Sigmoid colon (tissue), 4 donors: Measurements from ENCODE around the gene DIPK1C.

Source experiments
- CTCF ChIP-seq, 4 experiments: fragments of 450-650 bp in 3 of 4; fragments of 200-600 bp in 1 of 4; IDR thresholded peaks; one replicate each; pipeline ENCODE4 v1.5.1; 2016 to 2019; ENCODE audit warnings: antibody characterized with exemption in 4 of 4, mild to moderate bottlenecking in 3 of 4, moderate library complexity in 2 of 4
- EP300 ChIP-seq, 4 donors: sonication (generic); formaldehyde crosslinking; IDR thresholded peaks; one replicate each; pipeline ENCODE4 v1.6.1; 2017; ENCODE audit warnings: antibody characterized with exemption in 4 of 4
- POLR2A ChIP-seq, 2 donors: fragments of 450-650 bp; IDR thresholded peaks; one replicate each; pipeline ENCODE4 v1.6.1; 2016; ENCODE audit warnings: antibody characterized with exemption in 2 of 2, mild to moderate bottlenecking in 2 of 2, moderate library complexity in 2 of 2

- TF ChIP-seq CTCF (IDR thresholded peaks at IDR 0.05) (no peak), POLR2A (IDR thresholded peaks at IDR 0.05) (no peak), EP300 (IDR thresholded peaks at IDR 0.05) (no peak)
Observed at GRCh38 chr18:74446631-74447403, 10.3 kb downstream of the DIPK1C start.
